ENCODE results near the gene MS4A7.

MS4A7 gene

DNA sequence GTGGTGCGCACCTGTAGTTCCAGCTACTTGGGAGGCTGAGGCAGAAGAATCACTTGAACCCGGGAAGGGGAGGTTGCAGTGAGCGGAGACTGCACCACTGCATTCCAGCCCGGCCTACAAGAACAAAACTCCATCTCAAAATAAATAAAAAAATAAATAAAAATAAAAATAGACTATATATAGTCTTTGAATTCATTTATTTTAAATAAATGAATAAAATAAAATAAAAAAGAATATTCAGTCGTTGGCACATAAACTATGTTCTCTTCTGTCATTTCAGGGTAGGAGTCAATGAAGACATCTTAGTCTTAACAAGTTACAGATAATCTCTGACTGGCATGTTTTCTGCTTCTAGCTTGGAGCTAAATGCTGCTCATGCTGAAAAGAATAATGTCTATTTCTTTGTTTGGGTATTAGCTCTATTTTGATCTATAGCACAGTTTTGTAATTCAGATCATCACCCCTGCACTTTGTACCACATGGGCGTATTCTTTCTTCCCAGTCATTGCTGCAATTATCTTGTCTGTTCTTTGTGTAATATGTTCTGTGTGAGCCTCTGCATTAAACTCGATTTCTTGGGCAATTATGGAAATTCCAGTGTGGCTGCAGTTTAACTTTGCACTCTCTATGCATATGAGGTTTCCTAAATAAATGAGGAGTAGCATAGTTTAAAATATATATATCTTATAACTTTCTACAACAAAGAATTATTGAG lies 16.5 kb downstream of the MS4A7 start:
- ChIA-PET POLR2A (ENCODE audit: low non-redundant PET) (no interaction called here), CTCF (interaction anchor here (0.6 to 0.7 kb wide), 2 partner anchors 25 to 102 kb away, joined by 3 to 10 read pairs; no protein-coding TSS in a partner anchor)
- TF ChIP-seq, protein P1, sequence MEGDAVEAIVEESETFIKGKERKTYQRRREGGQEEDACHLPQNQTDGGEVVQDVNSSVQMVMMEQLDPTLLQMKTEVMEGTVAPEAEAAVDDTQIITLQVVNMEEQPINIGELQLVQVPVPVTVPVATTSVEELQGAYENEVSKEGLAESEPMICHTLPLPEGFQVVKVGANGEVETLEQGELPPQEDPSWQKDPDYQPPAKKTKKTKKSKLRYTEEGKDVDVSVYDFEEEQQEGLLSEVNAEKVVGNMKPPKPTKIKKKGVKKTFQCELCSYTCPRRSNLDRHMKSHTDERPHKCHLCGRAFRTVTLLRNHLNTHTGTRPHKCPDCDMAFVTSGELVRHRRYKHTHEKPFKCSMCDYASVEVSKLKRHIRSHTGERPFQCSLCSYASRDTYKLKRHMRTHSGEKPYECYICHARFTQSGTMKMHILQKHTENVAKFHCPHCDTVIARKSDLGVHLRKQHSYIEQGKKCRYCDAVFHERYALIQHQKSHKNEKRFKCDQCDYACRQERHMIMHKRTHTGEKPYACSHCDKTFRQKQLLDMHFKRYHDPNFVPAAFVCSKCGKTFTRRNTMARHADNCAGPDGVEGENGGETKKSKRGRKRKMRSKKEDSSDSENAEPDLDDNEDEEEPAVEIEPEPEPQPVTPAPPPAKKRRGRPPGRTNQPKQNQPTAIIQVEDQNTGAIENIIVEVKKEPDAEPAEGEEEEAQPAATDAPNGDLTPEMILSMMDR (conservative IDR thresholded peaks at IDR 0.05; ENCODE audit: low read depth) = no peak
- H3K27ac ChIP-seq = no peak overlapping the region
- DNase-seq (ENCODE audit: low spot score) = no peak

DNA sequence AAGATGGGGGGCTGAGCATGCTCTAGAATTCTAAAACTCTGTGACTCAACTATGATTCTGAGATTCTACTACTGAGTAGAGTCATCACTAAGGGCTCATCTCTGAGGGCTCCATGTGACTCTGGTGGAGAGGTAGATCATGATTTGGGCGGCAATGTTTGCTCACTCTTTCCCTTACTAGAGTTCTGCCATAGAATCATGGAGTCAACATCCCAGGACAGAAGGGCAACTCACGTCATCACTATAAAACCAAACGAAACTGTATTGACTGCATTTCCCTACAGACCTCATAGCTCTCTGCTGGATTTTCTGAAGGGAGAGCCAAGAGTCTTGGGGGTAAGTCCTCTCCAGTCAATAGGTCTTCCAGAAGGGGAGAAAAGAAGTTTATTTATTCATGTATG lies 18.1 kb downstream of the MS4A7 start, which contains the start of gene MS4A14:
TSS of gene MS4A14 (plus strand) at position 78 of the 400 bp plus-strand sequence. CDS start at position 198, 120 bp downstream.
- CTCF ChIA-PET = no interaction called here
- POLR2A ChIA-PET (ENCODE audit: low non-redundant PET) = no interaction called here
- DNase-seq (ENCODE audit: low spot score) = no peak
- no peak within 1 kb of the TSS for H3K27ac ChIP-seq
- TF ChIP-seq, protein P1 (conservative IDR thresholded peaks at IDR 0.05; ENCODE audit: low read depth) = no peak

DNA sequence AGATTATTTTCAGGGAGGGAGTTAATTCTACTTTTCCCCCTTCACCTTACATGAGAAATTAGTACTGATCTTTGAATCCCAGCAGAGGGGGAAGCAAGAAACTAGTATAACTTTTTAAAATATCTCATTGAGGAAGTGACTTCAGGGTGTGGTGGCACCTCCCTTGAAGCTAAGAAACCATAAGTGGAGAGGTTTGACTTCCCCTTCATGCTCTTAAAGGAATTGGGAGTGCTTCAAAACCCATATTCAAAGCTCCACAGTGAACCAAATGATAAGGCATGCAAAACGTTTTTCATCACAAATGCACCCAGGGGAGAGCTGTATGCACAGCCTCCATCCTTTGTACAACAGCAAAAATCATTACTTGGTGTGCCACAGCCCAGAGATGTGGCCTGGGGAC lies 18.5 kb downstream of the MS4A7 start:
- no peak overlapping the region for H3K27ac ChIP-seq
- CTCF ChIA-PET = no interaction called here
- POLR2A ChIA-PET (ENCODE audit: low non-redundant PET) = no interaction called here
- no peak for DNase-seq (ENCODE audit: low spot score)
- TF ChIP-seq, protein P1 (conservative IDR thresholded peaks at IDR 0.05; ENCODE audit: low read depth) = no peak

DNA sequence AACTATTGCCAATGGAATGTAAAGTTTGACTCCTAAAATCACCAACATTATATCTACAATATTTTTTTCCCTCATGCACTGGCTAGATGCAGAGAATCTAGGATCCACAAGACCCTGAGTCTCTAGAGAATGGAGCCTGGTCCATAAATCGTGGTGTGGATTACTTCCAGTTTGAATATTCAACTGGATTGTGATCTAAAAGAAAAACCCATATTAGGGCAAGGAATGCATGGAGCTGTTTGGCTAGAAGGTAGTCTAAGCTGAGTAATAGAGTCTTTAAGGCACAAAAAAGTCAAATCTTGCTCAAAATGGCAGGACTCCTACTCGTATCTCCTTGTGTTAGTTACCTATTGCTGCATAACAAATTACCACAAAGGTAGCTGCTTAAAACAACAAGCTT lies 41.7 kb downstream of the MS4A7 start:
- CTCF ChIA-PET = no interaction called here
- no peak for DNase-seq (ENCODE audit: low spot score)
- POLR2A ChIA-PET (ENCODE audit: low non-redundant PET) = no interaction called here
- H3K27ac ChIP-seq = no peak overlapping the region
- TF ChIP-seq, protein P1 (conservative IDR thresholded peaks at IDR 0.05; ENCODE audit: low read depth) = no peak

DNA sequence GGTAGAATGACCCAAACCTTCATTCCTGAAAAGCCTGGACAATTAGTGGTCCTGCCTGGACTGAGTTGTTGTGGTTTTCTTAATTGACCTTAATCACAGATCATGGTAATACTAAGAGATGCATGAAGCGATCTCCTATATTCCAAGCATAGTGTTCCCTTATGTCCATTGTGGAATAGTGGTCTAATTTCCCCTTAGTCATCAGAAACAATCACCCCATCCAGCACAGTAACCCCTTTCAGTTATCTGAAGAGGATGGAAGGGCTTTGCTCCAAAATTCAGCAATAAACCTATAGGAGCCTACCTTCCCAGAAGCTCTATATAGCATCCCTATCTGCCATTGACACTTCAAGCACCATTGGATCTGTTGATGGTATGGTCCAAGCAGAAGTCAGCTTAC lies 44.3 kb downstream of the MS4A7 start:
- POLR2A ChIA-PET (ENCODE audit: low non-redundant PET) = no interaction called here
- H3K27ac ChIP-seq = no peak overlapping the region
- TF ChIP-seq, protein P1 (conservative IDR thresholded peaks at IDR 0.05; ENCODE audit: low read depth) = no peak
- no peak for DNase-seq (ENCODE audit: low spot score)
- CTCF ChIA-PET = no interaction called here

DNA sequence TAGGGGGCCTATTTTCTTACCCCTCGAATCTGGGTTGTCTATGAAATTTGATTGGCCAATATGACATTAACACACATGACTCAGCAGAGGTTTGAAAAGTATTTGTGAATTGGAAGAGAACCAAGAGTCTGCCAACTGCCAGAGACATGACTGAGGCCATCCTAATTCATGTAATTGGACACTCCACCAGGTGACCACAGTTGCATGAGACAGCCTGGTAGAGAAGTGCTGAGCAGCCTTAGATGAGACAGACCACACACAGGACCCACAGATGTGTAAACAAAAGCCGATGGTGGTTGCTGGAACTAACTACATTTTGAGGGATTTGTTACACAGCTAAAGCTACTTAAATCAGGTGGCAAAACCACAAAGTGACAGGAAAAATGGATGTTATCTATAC lies 50.2 kb downstream of the MS4A7 start:
- H3K27ac ChIP-seq = no peak overlapping the region
- ChIA-PET POLR2A (ENCODE audit: low non-redundant PET) (no interaction called here), CTCF (no interaction called here)
- TF ChIP-seq, protein P1 (conservative IDR thresholded peaks at IDR 0.05; ENCODE audit: low read depth) = no peak
- DNase-seq (ENCODE audit: low spot score) = peak; percentile 0

Measured in RWPE1 (cell line).